Upper lobe of left lung (tissue), 6 donors: ENCODE measurements around the gene PFKFB4. TPM values are rescaled to one million over a fixed set of nuclear protein-coding genes. Genes with fewer than 3 reads are reported as not detected.

Experiments used
- ATAC-seq, 2 donors: fragments of 200-7000 bp; cut with Tn5 transposase; one replicate each; pipeline ENCODE4 v1.9.1; 2022; ENCODE audit warnings: mild to moderate bottlenecking in 2 of 2, moderate library complexity in 2 of 2; ENCODE audit not compliant: low FRiP score in 2 of 2
- DNase-seq, 2 donors: peaks; one replicate each; pipeline ENCODE4 v3.0.0-alpha.2; 2019 to 2020
- H3K27ac ChIP-seq, 4 donors: fragments of 200-600 bp; sonication (generic); one replicate each; pipeline ENCODE4 v1.5.1; 2016 to 2019
- H3K27me3 ChIP-seq, 4 donors: fragments of 200-600 bp; sonication (generic); one replicate each; pipeline ENCODE4 v1.5.1; 2017 to 2019
- H3K36me3 ChIP-seq, 4 donors: fragments of 200-600 bp; sonication (generic); one replicate each; pipeline ENCODE4 v1.5.1; 2016 to 2019
- H3K4me1 ChIP-seq, 4 donors: fragments of 200-600 bp; sonication (generic); one replicate each; pipeline ENCODE4 v1.5.1; 2018 to 2019
- H3K4me3 ChIP-seq, 4 donors: fragments of 200-600 bp; sonication (generic); one replicate each; pipeline ENCODE4 v1.5.1; 2017 to 2019; ENCODE audit warnings: mild to moderate bottlenecking in 2 of 4, moderate library complexity in 1 of 4
- H3K9me3 ChIP-seq, 4 donors: fragments of 200-600 bp; sonication (generic); one replicate each; pipeline ENCODE4 v1.5.1; 2018 to 2019
- CTCF ChIP-seq, 6 experiments: fragments of 450-650 bp in 4 of 6; fragments of 200-600 bp in 2 of 6; sonication (generic) in 2 of 6; IDR thresholded peaks; one replicate each; pipeline ENCODE4 v1.5.1; 2016 to 2019; ENCODE audit warnings: antibody characterized with exemption in 6 of 6
- EP300 ChIP-seq, 4 donors: sonication (generic); formaldehyde crosslinking; IDR thresholded peaks; one replicate each; pipeline ENCODE4 v1.5.1; 2017; ENCODE audit warnings: antibody characterized with exemption in 4 of 4, control low read depth in 2 of 4
- POLR2A ChIP-seq, 4 donors: fragments of 450-650 bp; IDR thresholded peaks; one replicate each; pipeline ENCODE4 v1.5.1; 2016 to 2017; ENCODE audit warnings: antibody characterized with exemption in 4 of 4, mild to moderate bottlenecking in 2 of 4
- POLR2AphosphoS5 ChIP-seq, 2 donors: sonication (generic); formaldehyde crosslinking; IDR thresholded peaks; one replicate each; pipeline ENCODE4 v1.5.1; 2017; ENCODE audit warnings: antibody characterized with exemption in 2 of 2
- WGBS, 2 donors: methylation state at CpG; one replicate each; pipeline ENCODE4 v1.1.5; 2017 to 2018; 5-methylcytosine and 5-hydroxymethylcytosine counted together
- total RNA-seq, 6 donors: library from RNA; depleted of rRNA in 4 of 6; stranded (reverse); fragments of >200 nt in 4 of 6; gene quantifications; one replicate each; pipeline versions ENCODE4 v1.1.0 to v1.2.1, GENCODE V29; 2016 to 2021
- donor health status: DM: no; HTN: no; CAD: no; lungs with moderate emphysema.
- donor health status: DM: no; HTN: yes; CAD: no; lungs with severe emphysema.

The PFKFB4 gene
- total RNA-seq, 6 donors from 2014 or later = 5.9 to 16.8 (median 9.8) TPM

- ATAC-seq (no peak), DNase-seq (no peak)
- peaks cover 0 to 8% (median 0%) of the 10 kb centered on the region in 4 donors for H3K36me3 ChIP-seq
- H3K27ac ChIP-seq = no peak overlapping the region
- no peaks in the 10 kb centered on the region for H3K9me3 ChIP-seq
- TF ChIP-seq POLR2A (IDR thresholded peaks at IDR 0.05) (no peak), CTCF (IDR thresholded peaks at IDR 0.05) (no peak), POLR2AphosphoS5 (IDR thresholded peaks at IDR 0.05) (no peak), EP300 (IDR thresholded peaks at IDR 0.05) (no peak)
- no peaks in the 10 kb centered on the region for H3K27me3 ChIP-seq
- WGBS, 2 donors = 91% methylated on average over 8 of the region's 8 CpGs
- H3K4me1 ChIP-seq = no peaks in the 10 kb centered on the region
- no peak overlapping the region for H3K4me3 ChIP-seq
These were observed 42.0 kb downstream of the PFKFB4 start for GRCh38 chr3:48514431-48515227.

DNA sequence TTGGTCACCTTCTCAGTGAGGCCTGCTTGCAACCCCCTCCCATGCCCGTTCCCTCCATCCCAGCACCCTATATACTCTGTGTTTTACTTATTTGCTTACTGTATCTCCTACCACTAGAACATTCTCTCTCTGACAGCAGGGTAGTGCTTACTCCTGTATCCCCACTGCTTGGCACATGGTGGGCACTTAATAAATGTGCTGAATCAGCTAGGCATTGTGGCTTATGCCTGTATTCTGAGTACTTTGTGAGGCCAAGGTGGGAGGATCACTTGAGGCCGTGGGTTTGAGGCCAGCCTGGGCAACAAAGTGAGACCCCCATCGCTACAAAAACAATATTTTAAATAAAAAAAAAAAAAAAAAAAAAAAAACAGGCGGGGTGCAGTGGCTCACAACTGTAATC lies 45.1 kb downstream of the PFKFB4 start:
- H3K36me3 ChIP-seq = no peaks in the 10 kb centered on the region
- no peaks in the 10 kb centered on the region for H3K9me3 ChIP-seq
- TF ChIP-seq EP300 (IDR thresholded peaks at IDR 0.05) (no peak), CTCF (IDR thresholded peaks at IDR 0.05) (no peak), POLR2A (IDR thresholded peaks at IDR 0.05) (no peak), POLR2AphosphoS5 (IDR thresholded peaks at IDR 0.05) (no peak)
- no peak overlapping the region for H3K4me3 ChIP-seq
- H3K27me3 ChIP-seq = no peaks in the 10 kb centered on the region
- ATAC-seq (no peak), DNase-seq (no peak)
- peaks cover 0 to 9% (median 4%) of the 10 kb centered on the region in 4 donors for H3K4me1 ChIP-seq
- WGBS, 2 donors = 92 to 96% methylated on average over 4 of the region's 4 CpGs
- H3K27ac ChIP-seq = no peak overlapping the region

- Histone ChIP-seq H3K9me3 (no peaks in the 10 kb centered on the region), H3K4me3 (no peak overlapping the region), H3K27ac (peak overlapping the region in 1 of 4 donors; percentile 1), H3K27me3 (no peaks in the 10 kb centered on the region), H3K4me1 (peaks cover 14 to 33% (median 24%) of the 10 kb centered on the region in 4 donors), H3K36me3 (no peaks in the 10 kb centered on the region)
- DNase-seq (peak in 1 of 2 donors; percentile 67), ATAC-seq (peak in 1 of 2 donors; percentile 73)
- TF ChIP-seq CTCF (IDR thresholded peaks at IDR 0.05) (peak; percentile 35 to 70 (median 50)), POLR2A (IDR thresholded peaks at IDR 0.05) (no peak)
- 41 to 46% methylated on average over 8 to 10 of the region's 10 CpGs for WGBS, 2 donors
These were observed 49.1 kb downstream of the PFKFB4 start for GRCh38 chr3:48507256-48508061.

GRCh38 chr3:48505968-48506504 lies 50.6 kb downstream of the PFKFB4 start:
- WGBS, 2 donors = 93 to 97% methylated on average over 6 of the region's 6 CpGs
- Histone ChIP-seq H3K4me1 (peaks cover 18 to 48% (median 28%) of the 10 kb centered on the region in 4 donors), H3K4me3 (no peak overlapping the region), H3K9me3 (no peaks in the 10 kb centered on the region), H3K27me3 (no peaks in the 10 kb centered on the region), H3K27ac (peak overlapping the region in 1 of 4 donors; percentile 94), H3K36me3 (no peaks in the 10 kb centered on the region)
- ATAC-seq = no peak
- DNase-seq = no peak
- no peak for TF ChIP-seq POLR2A (IDR thresholded peaks at IDR 0.05)
- no peak for TF ChIP-seq CTCF (IDR thresholded peaks at IDR 0.05)
- no peak for TF ChIP-seq EP300 (IDR thresholded peaks at IDR 0.05)
- no peak for TF ChIP-seq POLR2AphosphoS5 (IDR thresholded peaks at IDR 0.05)
